ENCODE data around the gene HLA-DOB. TPM values are rescaled to one million over a fixed set of nuclear protein-coding genes. Genes with fewer than 3 reads are reported as not detected.

The HLA-DOB gene
- total RNA-seq, 1 donor from 2014 or later, result not detected

GRCh38 chr6:32857156-32857891 is 40.5 kb upstream of the HLA-DOB start:
- H3K4me3 ChIP-seq (ENCODE audit: low read depth, low read length), result no peak overlapping the region
- H3K27me3 ChIP-seq (ENCODE audit: control insufficient read depth, insufficient read depth, low read length), result no peaks in the 10 kb centered on the region
- H3K36me3 ChIP-seq (ENCODE audit: control insufficient read depth, insufficient read depth, low read length), result no peaks in the 10 kb centered on the region
- no peak for DNase-seq (ENCODE audit: low read depth)
- TF ChIP-seq CTCF (IDR thresholded peaks at IDR 0.05; ENCODE audit: insufficient read depth, low read length, poor library complexity, severe bottlenecking), result no peak

GRCh38 chr6:32855467-32856174 is 38.8 kb upstream of the HLA-DOB start:
- H3K4me3 ChIP-seq (ENCODE audit: low read depth, low read length), result no peak overlapping the region
- no peak for DNase-seq (ENCODE audit: low read depth)
- no peak for TF ChIP-seq CTCF (IDR thresholded peaks at IDR 0.05; ENCODE audit: insufficient read depth, low read length, poor library complexity, severe bottlenecking)

GRCh38 chr6:32854376-32855178 is 37.8 kb upstream of the HLA-DOB start:
- no peaks in the 10 kb centered on the region for H3K27me3 ChIP-seq (ENCODE audit: control insufficient read depth, insufficient read depth, low read length)
- DNase-seq (ENCODE audit: low read depth), result no peak

More at GRCh38 chr6:32855467-32856174, 38.8 kb upstream of the HLA-DOB start:
- H3K27me3 ChIP-seq (ENCODE audit: control insufficient read depth, insufficient read depth, low read length), result no peaks in the 10 kb centered on the region
- peaks cover 2% of the 10 kb centered on the region for H3K36me3 ChIP-seq (ENCODE audit: control insufficient read depth, insufficient read depth, low read length)

DNA sequence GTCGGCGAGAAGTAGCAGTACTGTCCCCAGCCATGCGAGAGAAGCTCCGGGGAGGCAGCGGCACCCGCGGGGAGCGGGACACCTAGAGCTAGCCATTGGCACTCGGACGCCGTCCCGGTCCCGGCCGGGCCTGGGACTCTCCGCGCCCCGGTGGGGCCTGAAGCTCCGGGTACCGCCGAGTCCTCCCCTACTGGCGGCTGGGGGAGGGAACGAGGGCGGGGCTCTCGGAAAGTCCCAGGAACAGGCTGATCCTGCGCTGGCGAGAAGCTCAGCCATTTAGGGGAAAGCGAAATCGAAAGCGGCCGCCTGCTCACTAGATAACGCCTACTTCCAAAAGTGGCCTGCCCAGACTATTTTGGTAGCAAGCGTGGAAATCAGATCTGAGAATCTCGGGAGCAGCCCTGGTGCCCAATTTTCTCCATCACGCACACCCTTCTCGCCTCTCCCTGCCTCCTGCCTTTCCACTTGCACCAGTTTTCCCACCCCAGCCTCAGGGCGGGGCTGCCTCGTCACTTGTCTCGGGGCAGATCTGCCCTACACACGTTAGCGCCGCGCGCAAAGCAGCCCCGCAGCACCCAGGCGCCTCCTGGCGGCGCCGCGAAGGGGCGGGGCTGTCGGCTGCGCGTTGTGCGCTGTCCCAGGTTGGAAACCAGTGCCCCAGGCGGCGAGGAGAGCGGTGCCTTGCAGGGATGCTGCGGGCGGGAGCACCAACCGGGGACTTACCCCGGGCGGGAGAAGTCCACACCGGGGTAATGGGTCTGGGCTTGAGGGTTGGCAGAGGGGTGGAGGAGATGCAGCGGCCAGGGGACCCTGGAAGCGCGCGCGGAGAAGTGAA is 37.0 kb upstream of the HLA-DOB start, which contains the start of the genes PSMB9 and TAP1:
Gene PSMB9 (plus strand): TSS at position 652 of the 835 bp plus-strand sequence. CDS start 38 bp downstream, at position 690.
Gene TAP1 (minus strand): TSS at position 164 of the 835 bp plus-strand sequence. CDS start 68 bp downstream, at position 96.
- TF ChIP-seq CTCF (IDR thresholded peaks at IDR 0.05; ENCODE audit: insufficient read depth, low read length, poor library complexity, severe bottlenecking), result peak; percentile 59
- Histone ChIP-seq H3K4me3 (ENCODE audit: low read depth, low read length) (peak within 1 kb of the TSS; percentile 72), H3K36me3 (ENCODE audit: control insufficient read depth, insufficient read depth, low read length) (peaks cover 2% of the 10 kb centered on the region), H3K27me3 (ENCODE audit: control insufficient read depth, insufficient read depth, low read length) (no peaks in the 10 kb centered on the region)
- no peak for DNase-seq (ENCODE audit: low read depth)

More at GRCh38 chr6:32854376-32855178, 37.8 kb upstream of the HLA-DOB start:
- peak overlapping the region; percentile 72 for H3K4me3 ChIP-seq (ENCODE audit: low read depth, low read length)
- H3K36me3 ChIP-seq (ENCODE audit: control insufficient read depth, insufficient read depth, low read length), result peaks cover 2% of the 10 kb centered on the region
- TF ChIP-seq CTCF (IDR thresholded peaks at IDR 0.05; ENCODE audit: insufficient read depth, low read length, poor library complexity, severe bottlenecking), result no peak

Data from kidney epithelial cell (primary cell).